GM21367 (cell line): ENCODE results near the gene POR.
"Not testable (repeated sequence)": the region's sequence is repeated elsewhere in the genome, so short reads cannot be mapped to it uniquely, and the experiment has no call there.

Experiments
- ATAC-seq: cut with Tn5 transposase; IDR thresholded peaks from one replicate; pipeline ENCODE4 v1.9.1; 2021; ENCODE audit not compliant: unreplicated experiment

Gene POR

DNA sequence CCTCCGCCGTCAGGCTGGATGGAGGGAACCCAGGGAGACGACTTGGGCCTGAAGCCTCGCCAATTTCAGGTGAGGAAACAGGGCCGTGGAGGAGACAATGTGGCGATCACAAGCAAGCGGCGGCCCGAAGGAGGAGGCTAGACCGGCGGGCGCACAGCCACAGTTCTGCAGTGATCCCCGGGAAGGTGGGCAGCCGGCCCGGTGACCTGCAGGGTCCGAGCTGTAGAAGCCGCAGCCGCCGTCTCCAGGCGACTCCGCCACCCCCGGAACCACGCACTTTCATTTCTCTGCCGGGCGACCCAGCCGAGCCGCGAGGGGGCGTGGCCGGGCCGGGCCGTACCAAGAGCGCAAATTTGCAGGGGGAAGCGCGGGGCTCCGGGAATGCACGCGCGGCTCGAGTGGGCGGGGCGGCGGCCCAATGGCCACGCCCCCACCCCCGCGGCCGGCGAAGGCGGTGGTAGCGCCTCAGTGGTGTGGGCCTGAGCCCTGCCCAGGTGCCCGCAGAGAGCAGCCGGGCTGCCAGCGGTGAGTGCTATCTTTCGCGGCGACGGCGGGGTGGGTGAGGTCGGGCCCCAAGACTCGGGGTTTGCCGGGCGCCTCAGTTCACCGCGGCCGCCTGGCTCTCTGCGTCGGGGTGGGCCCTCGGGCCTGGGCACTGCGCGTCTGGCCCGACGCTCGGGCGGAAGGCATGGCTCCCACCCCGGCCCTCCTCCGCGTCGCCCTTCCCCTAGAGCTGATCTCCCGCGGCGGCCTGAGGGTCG is at the start of gene POR:
Gene POR, plus strand, starts transcription at position 501 of the 761 bp plus-strand sequence. CDS start 38,847 bp downstream, outside the sequence.
- peak; percentile 85 for ATAC-seq

DNA sequence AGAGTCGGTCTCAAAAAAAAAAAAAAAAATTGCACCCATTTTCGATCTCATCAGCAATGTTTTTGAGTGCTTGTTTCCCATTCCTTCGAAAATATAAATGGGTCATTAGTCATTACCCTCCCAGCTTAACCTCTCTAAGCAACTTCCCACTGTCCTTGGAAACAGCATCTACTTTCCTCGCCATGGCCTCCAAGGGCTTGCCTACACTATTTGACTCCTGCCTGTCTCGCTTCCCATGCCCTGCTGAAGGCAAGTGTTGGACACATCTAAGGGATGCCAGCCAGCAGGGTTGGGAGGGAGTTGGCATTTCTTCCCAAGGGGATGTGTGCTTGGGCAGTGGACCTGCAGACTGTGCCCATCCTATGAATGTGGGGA is 48.9 kb upstream of the POR start:
- ATAC-seq: no peak

DNA sequence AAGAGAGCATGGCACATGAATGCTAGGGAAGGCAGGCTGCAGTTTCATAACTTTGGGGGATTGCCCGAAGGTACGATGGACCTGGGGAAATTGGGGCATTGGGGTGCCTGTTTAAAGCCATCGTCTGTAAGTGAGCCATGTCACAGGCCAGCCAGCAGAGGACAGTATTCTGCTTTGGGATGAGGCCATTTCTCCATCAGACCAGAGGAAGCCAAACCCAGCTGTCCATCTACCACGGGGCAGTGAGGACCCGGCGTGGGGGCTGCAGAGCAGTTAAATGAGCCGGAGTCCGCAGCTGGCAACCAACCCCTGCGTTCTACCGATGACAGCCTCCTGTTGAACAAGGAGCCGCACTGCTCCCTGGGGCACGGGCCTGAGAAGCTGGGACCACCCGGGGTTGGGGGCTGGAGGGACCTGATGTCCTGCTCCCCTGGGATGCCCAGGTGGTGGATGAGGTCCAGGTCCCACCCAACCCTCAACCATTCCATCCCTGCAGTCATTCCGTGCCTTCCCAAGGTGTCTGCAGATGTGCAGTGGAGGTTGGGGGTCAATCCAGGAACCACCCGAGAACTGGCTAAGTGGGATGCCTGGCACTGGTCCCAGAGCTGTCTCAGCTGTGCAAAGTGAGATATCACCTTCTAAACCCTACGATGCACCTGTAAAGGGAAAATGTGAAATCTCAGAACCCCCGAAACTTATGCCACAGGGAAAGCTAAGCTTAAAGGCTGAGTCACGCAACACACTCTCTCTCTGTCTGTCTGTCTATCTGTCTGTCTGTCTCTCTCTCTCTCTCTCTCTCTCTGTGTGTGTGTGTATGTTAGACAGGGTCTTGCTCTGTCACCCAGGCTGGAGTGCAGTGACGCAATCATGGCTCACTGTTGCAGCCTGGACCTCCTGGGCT is 48.2 kb upstream of the POR start:
- no peak for ATAC-seq

DNA sequence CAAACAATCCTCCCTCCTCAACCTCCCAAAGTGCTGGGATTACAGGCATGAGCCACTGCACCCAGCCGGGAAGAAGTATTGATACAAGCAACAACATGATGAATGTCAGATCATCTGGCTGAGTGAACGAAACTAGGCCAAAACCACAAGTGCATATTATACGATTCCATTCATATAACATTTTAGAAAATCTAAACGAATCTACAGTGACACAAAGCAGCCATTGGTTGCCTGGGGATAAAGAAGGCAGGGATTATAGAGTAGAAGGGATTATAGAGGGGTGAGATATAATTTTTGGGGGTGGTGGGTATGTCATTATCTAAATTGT is 47.6 kb upstream of the POR start:
- no peak for ATAC-seq

DNA sequence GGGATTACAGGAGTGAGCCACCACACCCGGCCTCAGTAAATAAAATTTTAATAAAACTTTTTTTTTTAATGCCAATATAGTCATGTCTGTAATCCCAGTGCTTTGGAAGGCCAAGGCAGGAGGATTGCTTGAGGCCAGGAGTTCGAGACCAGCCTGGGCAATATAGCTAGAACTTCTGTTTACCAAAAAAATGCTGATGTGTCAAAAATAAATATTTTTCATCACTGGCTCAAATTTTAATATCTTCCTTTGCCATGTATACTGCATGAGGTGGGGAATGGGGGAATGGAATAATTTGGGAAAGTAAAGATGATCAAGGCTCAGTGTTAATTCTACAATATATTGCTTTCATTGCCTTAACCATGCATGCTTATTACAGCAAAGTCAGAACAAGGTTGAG is 46.8 kb upstream of the POR start:
- ATAC-seq: no peak

DNA sequence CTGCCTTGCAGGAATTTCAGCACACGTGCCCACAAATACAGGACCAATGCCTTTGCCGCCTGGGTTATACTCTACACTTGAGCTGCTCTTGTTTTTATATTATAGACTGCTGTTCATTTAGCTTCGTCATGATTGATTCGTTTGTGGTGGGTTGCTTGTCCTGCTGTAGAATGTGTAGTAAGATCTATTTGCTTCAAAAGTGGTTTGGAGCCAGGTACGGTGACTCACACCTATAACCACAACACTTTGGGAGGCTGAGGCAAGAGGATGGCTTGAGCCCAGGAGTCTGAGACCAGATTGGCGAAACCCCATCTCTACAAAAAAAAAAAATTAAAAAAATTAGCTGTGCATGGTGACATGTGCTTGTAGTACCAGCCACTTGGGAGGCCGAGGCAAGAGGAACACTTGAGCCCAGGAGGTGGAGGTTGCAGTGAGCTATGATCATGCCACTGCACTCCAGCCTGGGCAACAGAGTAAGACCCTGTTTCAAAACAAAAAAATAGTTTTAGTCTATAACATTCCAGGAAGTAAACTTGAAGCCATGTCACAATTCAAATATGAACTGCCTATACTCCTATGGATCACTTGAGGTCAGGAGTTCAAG is 45.1 kb upstream of the POR start:
- ATAC-seq: no peak

DNA sequence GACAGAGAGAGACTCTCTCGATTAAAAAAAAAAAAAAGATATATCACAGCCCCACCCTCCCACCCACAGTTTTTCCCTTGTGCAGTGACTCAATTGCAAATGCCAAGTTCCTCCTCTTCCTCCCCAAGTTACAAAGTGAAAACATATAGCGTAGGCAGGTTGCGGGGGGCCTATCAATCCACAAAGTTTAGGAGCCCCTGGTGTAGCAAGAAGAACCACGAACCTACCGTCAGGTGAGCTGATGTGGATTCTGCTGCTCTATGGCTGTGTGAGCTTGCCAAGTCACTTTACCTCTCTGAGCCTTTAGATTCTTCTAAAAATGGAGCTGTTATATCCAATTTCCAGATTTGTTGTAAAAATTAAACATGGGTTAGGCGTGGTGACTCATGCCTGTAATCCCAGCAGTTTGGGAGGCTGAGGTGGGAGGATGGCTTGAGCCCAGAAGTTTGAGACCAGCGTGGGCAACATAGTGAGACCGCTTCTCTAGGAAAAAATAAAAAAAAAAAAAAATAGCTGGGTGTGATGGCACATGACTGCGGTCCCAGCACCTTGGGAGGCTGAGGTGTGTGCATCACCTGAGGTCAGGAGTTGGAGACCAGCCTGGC is 44.3 kb upstream of the POR start:
- no peak for ATAC-seq

DNA sequence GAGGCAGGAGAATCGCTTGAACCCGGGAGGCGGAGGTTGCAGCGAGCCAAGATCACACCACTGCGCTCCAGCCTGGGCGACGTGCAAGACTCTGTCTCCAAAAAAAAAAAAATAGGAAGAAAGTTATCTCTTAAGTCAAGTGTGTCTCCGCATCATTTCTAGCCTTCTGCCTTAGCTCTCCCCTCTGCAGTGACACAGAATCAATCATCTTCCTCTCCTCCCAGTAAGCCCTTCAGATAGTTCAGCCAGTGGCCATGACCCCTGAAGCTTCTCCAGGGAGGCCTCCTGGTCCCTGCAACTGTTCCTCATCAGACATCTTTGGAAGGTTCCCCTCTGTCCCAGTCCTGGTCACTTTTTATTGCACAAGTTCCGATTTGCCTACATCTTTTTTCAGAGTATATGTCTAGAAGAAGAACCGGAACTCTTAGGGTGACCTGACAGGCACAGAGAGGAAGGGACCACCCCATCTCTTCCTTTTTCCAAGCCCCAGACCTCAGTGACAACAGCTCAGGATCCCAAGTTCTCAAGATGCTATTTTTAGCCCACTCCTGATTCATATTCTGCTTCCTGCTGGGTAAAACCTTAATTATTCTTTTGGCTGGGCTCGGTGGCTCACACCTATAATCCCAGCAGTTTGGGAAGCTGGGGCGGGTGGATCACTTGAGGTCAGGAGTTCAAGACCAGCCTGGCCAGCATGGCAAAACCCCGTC is 42.7 kb upstream of the POR start:
- no peak for ATAC-seq

DNA sequence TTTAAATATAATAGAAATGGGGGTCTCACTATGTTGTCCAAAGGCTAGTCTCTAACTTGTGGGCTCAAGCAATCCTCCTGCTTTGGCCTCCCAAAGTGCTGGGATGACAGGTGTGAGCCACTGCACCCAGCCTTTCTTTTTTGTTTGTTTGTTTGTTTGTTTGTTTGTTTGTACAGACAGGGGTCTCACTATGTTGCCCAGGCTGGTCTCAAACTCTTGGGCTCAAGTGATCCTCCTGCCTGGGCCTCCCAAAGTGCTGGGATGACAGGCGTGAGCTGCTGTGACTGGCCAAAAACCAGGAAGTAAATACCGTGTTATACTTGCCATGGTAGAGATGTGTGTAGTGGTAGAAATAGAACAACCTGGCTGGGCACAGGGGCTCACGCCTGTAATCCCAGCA is 40.8 kb upstream of the POR start:
- not testable (repeated sequence) for ATAC-seq

DNA sequence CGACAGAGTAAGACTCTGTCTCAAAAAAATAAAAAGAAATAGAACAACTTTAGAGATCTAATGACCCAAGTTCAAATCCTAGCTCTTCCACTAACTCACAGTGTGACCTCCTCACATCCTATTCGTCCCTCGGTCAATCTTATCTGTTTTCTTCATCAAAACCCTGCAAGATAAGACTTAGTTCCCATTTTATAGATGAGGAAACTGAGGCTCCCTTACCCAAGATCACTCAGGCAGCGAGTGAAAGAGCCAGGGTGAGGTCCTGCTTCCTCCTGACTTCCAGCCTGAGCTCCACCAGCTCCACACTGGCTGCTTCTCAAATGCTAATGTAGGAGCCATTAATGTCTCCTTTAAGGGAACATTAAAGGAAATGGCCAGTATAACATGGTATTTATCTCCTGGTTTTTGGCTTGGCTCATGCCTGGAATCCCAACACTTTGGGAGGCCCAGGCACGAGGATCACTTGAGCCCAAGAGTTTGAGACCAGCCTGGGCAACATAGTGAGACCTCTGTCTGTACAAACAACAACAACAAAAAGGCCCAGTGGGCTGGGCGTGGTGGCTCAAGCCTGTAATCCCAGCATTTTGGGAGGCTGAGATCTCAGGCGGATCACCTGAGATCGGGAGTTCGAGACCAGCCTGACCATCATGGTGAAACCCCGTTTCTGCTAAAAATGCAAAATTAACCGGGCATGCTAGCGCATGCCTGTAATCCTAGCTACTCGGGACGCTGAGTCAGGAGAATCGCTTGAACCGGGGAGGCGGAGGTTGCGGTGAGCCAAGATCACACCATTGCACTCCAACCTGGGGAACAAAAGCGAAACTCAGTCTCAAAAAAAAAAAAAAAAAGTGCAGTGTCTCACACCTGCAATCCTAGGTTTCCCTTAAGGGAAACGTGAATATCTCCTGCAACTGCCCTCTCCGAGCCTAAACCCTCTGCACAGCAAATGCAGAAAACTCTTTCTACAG is 39.6 kb upstream of the POR start:
- ATAC-seq: no peak

DNA sequence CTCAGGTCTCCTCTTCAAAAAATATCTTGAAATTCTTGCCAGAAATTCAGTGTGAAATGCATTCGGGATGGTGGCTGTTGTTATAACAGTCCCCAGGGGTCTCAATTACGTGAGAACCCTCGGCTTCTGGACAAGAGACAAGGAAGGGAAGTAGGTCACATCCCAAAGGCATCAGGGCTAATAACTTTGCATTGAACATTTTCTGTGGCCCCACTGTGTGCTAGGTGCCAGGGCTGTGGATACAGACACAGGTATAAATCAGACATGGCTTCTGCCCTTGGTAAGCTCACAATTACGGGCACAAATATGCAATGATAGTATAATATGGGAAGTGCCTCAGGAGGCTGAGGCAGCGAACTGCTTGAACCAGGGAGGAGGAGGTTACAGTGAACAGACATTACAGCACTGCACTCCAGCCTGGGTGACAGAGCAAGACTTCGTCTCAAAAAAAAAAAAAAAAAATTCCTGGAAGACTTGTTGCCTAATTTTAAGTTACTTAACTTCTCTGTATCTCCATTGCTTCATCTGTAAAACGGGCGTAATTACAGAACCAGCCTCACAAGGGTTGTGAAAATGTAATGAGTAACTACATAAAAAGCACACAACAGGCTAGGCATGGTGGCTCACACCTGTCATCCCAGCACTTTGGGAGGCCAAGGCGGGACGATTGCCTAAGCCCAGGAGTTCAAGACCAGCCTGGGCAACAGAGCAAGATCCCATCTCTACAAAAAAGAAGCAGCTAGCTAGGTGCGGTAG is 38.7 kb upstream of the POR start:
- no peak for ATAC-seq

DNA sequence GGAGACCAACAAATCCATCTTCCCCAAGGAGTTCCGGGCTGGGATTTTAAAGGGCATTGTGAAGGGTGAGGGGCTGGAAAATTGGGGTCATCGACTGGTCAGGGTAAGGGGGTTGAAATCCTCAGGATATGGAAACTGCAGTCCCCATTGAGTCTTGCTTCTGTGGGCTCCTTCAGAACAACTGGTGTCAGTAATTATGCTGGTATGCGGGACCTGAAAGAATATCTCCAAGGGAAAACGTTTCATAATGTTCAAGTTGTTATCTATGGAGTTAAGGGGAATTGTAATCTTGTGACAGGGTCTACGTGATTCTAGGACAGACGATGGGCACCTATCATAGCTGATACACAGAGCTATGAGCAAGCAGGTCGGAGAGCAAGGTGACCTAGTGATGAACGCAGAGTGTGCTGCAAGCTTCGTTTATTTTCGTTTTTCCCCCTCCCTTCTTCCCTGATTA is 36.6 kb upstream of the POR start:
- ATAC-seq: no peak

DNA sequence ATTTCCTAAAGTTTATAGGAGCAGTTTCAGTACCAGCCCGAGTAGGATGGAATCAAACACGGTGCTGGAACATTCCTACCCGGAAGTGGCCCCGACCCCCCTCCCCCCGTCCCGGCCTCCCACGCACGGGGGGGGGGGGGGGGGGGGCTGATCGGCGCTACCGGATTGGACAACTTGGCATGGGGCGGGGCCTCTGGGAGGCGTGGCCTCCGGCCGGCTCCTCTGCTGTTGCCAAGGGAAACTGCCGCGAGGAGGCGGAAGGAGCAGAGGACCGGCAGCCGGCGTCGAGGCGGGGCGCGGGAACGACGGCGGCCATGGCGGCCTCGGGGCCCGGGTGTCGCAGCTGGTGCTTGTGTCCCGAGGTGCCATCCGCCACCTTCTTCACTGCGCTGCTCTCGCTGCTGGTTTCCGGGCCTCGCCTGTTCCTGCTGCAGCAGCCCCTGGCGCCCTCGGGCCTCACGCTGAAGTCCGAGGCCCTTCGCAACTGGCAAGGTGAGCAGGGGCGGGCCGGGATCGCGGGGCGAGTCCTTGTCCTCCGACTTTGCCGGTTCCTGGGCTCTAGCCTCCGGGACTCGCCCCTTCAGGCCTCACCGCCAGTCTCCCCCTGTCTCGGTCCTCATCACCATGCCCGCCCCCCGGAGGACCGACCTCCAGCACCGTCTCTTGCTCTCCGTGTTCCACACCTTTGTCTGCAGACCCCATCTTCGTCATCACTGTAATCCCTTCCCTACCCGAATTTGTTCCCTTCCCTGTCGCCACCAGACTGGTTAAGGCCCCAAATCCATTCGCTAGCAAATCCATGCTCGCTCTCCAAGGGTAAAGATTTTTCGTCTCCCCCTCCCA is 36.0 kb upstream of the POR start, which contains the start of gene RHBDD2:
Gene RHBDD2, plus strand, starts transcription at position 266 of the 843 bp plus-strand sequence. Its CDS starts 49 bp downstream, at position 315.
- peak; percentile 85 for ATAC-seq

DNA sequence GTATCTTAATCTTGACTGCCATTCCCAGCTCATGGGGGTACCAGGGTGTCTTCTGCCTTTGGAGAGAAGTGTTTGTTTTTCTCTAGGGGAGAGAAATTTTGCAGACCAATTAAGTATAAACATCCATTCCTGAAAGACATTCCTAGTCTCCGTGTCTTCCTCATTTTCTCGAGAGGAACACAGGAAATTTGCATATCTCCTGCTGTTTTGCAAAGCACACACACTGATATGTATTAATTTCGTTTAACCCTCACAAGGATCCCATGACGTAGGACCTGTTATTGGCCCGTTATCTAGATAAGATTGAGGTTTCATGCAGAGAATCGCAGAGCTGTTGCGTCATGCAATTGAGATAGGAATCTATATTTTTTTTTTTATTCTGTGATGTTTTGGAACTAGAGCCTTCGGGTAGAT is 35.2 kb upstream of the POR start:
- ATAC-seq: no peak

DNA sequence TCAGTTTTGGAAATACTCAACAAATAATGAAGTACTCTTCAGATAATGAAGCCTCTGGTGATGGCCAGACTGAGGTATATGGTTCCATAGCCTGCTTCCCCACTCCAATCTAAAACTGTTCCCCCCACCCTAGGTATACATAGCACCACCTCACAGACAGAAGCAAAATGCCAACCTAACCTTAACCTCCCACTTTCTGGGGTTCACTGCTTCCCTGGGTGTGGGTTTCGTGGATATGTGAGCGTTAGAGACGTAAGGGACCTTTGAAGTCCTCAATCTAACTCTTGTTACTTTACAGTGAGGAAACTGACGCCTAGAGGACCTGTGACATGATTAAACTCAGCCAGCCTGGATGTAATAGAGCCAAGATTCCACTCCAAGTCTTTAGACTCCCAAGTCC is 34.7 kb upstream of the POR start:
- no peak for ATAC-seq

DNA sequence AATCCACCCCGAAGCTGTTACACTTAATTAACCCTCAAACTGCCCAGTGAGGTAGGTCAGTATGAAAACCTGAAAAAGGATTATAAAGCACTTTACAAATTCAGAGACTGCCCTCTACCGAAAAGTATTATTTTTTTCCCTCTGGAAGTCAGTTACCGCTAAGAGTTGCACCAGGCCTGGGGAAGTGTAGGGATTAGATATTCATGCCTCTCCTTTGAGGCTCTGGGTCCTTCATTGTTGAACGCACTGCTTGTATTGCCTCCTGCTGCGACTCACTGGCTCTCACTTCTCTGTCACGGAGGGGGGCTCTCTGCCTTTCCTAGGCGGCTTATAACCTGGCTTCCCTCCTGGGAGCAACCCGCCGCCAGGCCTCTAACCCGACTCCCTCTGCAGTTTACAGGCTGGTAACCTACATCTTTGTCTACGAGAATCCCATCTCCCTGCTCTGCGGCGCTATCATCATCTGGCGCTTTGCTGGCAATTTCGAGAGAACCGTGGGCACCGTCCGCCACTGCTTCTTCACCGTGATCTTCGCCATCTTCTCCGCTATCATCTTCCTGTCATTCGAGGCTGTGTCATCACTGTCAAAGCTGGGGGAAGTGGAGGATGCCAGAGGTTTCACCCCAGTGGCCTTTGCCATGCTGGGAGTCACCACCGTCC is 33.4 kb upstream of the POR start:
- no peak for ATAC-seq

DNA sequence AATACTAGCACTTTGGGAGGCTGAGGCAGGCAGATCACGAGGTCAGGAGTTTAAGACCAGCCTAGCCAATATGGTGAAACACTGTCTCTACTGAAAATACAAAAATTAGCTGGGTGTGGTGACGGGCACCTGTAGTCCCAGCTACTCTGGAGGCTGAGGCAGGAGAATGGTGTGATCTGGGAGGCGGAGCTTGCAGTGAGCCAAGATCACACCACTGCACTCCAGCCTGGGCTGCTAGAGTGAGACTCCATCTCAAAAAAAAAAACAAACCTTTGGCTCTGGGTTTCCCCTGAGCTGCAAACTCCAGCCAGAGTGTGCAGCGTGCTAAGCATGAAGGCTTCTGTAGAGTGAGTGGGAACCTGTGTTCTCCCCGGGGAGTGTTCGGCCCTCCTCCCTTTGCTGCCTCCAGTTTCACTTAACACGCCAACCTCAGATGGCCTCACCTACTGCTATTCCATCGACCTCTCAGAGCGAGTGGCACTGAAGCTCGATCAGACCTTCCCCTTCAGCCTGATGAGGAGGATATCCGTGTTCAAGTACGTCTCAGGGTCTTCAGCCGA is 31.6 kb upstream of the POR start:
- ATAC-seq: not testable (repeated sequence)
